C4-2B (cell line): ENCODE results near the gene CAMTA1.

Source experiments
- CTCF ChIP-seq: fragments of 450-650 bp; conservative IDR thresholded peaks from 2 replicates; pipeline ENCODE4 v1.5.1; 2017; ENCODE audit warnings: mild to moderate bottlenecking
- ZFX ChIP-seq: fragments of 450-650 bp; IDR thresholded peaks from 2 replicates; pipeline ENCODE4 v1.6.1; 2017

- no peak for TF ChIP-seq CTCF
- TF ChIP-seq ZFX: no peak
These were observed 342.2 kb downstream of the CAMTA1 start for GRCh38 chr1:7127322-7128075.
